PC-9 (cell line): ENCODE data around the gene INTS1. TPM values are rescaled to one million over a fixed set of nuclear protein-coding genes. Genes with fewer than 3 reads are reported as not detected.

Experiments
- BruUV-seq: library from RNA; stranded (reverse); fragments of 400-500 nt; replicated peaks from 2 replicates; lab custom pipeline; 2021; lab: Mats Ljungman, UMichigan
- CTCF ChIA-PET: fragments of 300-600 bp; sonication (Branson Sonifier 250); formaldehyde crosslinking; loops from one replicate; lab custom pipeline; 2022; ENCODE audit warnings: antibody characterized with exemption; lab: Charles Lee
- POLR2A ChIA-PET: fragments of 300-600 bp; sonication (Branson Sonifier 250); formaldehyde crosslinking; loops from one replicate; lab custom pipeline; 2022; ENCODE audit warnings: antibody characterized with exemption; ENCODE audit not compliant: unreplicated experiment; lab: Charles Lee
- DNase-seq, 2 experiments: peaks; one replicate each; pipeline versions ENCODE4 v3.0.0 to v3.0.0-alpha.2; 2015 to 2022; ENCODE audit warnings: mixed read lengths in 1 of 2
- H2AFZ ChIP-seq: fragments of 200-600 bp; sonication (generic); 2 replicates; pipeline ENCODE4 v1.8.1; 2017; ENCODE audit warnings: antibody characterized with exemption
- H3F3A ChIP-seq: fragments of 200-600 bp; sonication (generic); 2 replicates; pipeline ENCODE4 v1.8.1; 2017; ENCODE audit warnings: antibody characterized with exemption, mild to moderate bottlenecking, low read depth; ENCODE audit not compliant: insufficient read depth
- H3K27ac ChIP-seq: fragments of 200-600 bp; sonication (generic); 2 replicates; pipeline ENCODE4 v1.6.1; 2016; ENCODE audit warnings: mixed run types
- H3K27me3 ChIP-seq: fragments of 200-600 bp; sonication (generic); 2 replicates; pipeline ENCODE4 v1.6.1; 2016; ENCODE audit warnings: low read depth, mixed run types; ENCODE audit not compliant: insufficient read depth
- H3K36me3 ChIP-seq: fragments of 200-600 bp; sonication (generic); 2 replicates; pipeline ENCODE4 v1.6.1; 2016; ENCODE audit warnings: low read depth, mixed run types
- H3K4me1 ChIP-seq: fragments of 200-600 bp; sonication (generic); replicated peaks from 2 replicates; pipeline ENCODE4 v1.6.1; 2016; ENCODE audit warnings: mixed run types; ENCODE audit not compliant: insufficient read depth
- H3K4me2 ChIP-seq: fragments of 200-600 bp; sonication (generic); 2 replicates; pipeline ENCODE4 v1.6.1; 2017; ENCODE audit warnings: mixed run types
- H3K4me3 ChIP-seq: fragments of 200-600 bp; sonication (generic); 2 replicates; pipeline ENCODE4 v1.6.1; 2016; ENCODE audit warnings: mixed run types
- H3K79me2 ChIP-seq: fragments of 200-600 bp; sonication (generic); 2 replicates; pipeline ENCODE4 v1.6.1; 2017; ENCODE audit warnings: low read depth, mixed run types
- H3K9me2 ChIP-seq: fragments of 200-600 bp; sonication (generic); 2 replicates; pipeline ENCODE4 v1.8.1; 2017; ENCODE audit warnings: mild to moderate bottlenecking; ENCODE audit not compliant: insufficient read depth
- H3K9me3 ChIP-seq: fragments of 200-600 bp; sonication (generic); 2 replicates; pipeline ENCODE4 v1.8.1; 2016; ENCODE audit warnings: low read depth; ENCODE audit not compliant: insufficient read depth
- H4K20me1 ChIP-seq: fragments of 200-600 bp; sonication (generic); 2 replicates; pipeline ENCODE4 v1.8.1; 2017; ENCODE audit not compliant: insufficient read depth
- EZH2 ChIP-seq: fragments of 200-600 bp; sonication (generic); IDR thresholded peaks from 2 replicates; pipeline ENCODE4 v1.8.0; 2017; ENCODE audit warnings: antibody characterized with exemption, low read depth
- intact Hi-C: fragments of 100-400 bp; cut with micrococcal nuclease; formaldehyde crosslinking; loops from one replicate; pipeline ENCODE4 v1.10.0; 2022; ENCODE audit not compliant: unreplicated experiment
- total RNA-seq: library from RNA; stranded (reverse); gene quantifications from 2 replicates; pipeline ENCODE4 v1.2.3, GENCODE V29; 2021
- TF ChIP-seq, protein P1 (sequence below): fragments of 200-600 bp; sonication (generic); conservative IDR thresholded peaks from 2 replicates; pipeline ENCODE4 v1.6.1; 2017; ENCODE audit warnings: mixed run types, antibody characterized with exemption, mild to moderate bottlenecking, moderate library complexity

INTS1 gene
- total RNA-seq, 1 experiment from 2014 or later: 124 TPM

DNA sequence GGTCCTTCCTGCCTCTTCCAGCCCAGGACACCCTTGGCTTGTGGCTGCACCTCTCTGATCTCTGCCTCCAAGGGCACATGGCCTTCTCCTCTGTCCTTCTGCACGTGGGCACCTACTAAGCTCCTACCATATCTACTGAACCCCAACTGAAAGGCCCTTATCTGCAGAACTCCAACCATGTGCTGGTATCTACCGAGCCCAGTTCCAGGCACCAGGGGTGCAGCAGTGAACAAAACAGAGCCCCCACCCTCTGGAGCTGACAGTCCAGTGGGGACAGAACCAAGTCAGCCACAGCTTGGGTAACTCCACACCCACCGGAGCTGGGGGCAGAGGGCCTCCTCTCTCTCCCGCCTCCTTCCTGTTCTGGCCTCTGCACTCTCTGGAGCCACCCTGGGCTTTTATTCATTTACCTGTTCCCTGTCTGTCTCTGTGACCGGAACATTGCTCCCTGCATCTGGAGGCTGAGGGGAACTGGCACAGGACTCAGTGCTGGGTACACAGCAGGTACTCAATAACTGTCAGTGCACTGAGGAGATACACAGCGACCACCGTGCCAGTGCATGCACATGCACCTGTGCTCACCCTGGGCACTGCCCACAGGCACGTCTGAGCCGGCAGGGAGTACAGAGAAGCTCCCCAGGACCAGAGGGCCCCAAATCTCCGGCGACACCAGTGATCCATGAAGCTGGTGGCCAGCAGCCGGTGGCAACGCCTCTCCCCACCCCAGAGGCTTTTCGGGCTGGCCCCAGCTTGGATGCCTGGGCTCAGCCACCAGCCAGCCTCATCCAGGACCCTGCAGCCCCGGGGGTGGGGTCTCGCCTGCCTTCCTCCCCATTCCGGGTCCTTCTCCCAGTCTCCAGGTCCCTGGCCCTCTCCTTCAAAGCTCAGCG, 46.9 kb downstream of the INTS1 start:
- DNase-seq: no peak
- Histone ChIP-seq H3K36me3 (no peaks in the 10 kb centered on the region), H3K27ac (no peak overlapping the region), H4K20me1 (peaks cover 20% of the 10 kb centered on the region), H3F3A (peaks cover 34% of the 10 kb centered on the region), H3K27me3 (no peaks in the 10 kb centered on the region), H3K9me2 (no peaks in the 10 kb centered on the region), H3K4me1 (peaks cover 37% of the 10 kb centered on the region), H2AFZ (no peak overlapping the region), H3K79me2 (peaks cover 56% of the 10 kb centered on the region), H3K9me3 (no peaks in the 10 kb centered on the region), H3K4me3 (peak overlapping the region; percentile 97), H3K4me2 (peak overlapping the region; percentile 98)
- BruUV-seq: no TSS peak
- CTCF ChIA-PET: interaction anchor here (1.0 kb wide), 1 partner anchor 9 kb away, joined by 3 read pairs; no protein-coding TSS in a partner anchor
- intact Hi-C loops: loop anchor here (5.0 to 10.0 kb wide), 2 partner anchors 320 to 623 kb away; partner anchors contain the start of gene SUN1
- POLR2A ChIA-PET: interaction anchor here (0.6 kb wide), 1 partner anchor 1377 kb away, joined by 4 read pairs; no protein-coding TSS in a partner anchor
- TF ChIP-seq EZH2: no peak
- TF ChIP-seq, protein P1, sequence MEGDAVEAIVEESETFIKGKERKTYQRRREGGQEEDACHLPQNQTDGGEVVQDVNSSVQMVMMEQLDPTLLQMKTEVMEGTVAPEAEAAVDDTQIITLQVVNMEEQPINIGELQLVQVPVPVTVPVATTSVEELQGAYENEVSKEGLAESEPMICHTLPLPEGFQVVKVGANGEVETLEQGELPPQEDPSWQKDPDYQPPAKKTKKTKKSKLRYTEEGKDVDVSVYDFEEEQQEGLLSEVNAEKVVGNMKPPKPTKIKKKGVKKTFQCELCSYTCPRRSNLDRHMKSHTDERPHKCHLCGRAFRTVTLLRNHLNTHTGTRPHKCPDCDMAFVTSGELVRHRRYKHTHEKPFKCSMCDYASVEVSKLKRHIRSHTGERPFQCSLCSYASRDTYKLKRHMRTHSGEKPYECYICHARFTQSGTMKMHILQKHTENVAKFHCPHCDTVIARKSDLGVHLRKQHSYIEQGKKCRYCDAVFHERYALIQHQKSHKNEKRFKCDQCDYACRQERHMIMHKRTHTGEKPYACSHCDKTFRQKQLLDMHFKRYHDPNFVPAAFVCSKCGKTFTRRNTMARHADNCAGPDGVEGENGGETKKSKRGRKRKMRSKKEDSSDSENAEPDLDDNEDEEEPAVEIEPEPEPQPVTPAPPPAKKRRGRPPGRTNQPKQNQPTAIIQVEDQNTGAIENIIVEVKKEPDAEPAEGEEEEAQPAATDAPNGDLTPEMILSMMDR: no peak

DNA sequence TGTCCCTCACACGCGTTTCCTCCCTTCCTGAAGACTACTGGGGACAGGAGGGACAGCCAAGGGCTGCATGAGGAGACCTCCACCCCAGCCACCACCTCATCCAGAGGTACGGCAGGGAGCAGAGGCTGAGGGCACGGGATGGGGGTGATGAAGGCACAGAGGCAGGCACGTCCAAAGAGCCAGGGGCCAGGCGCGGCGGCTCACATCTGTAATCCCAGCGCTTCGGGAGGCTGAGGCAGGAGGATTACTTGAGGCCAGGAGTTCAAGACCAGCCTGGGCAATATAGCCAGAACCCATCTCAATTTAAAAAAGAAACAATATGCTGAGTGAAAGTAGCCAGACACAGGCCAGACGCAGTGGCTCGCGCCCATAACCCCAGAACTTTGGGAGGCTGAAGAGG, 48.2 kb downstream of the INTS1 start:
- POLR2A ChIA-PET: interaction anchor here (0.5 kb wide), 1 partner anchor 49 kb away, joined by 54 read pairs; no protein-coding TSS in a partner anchor
- H4K20me1 ChIP-seq: peaks cover 23% of the 10 kb centered on the region
- H3K27me3 ChIP-seq: no peaks in the 10 kb centered on the region
- no peaks in the 10 kb centered on the region for H3K9me2 ChIP-seq
- no TSS peak for BruUV-seq
- H2AFZ ChIP-seq: no peak overlapping the region
- H3K4me2 ChIP-seq: peak overlapping the region; percentile 85
- H3K9me3 ChIP-seq: no peaks in the 10 kb centered on the region
- peak overlapping the region; percentile 9; the same call in 1 of the 2 replicates for H3K4me3 ChIP-seq
- H3K79me2 ChIP-seq: peaks cover 61% of the 10 kb centered on the region
- no peaks in the 10 kb centered on the region for H3K36me3 ChIP-seq
- intact Hi-C loops: loop anchor here (1.0 to 10.0 kb wide), 3 partner anchors 103 to 621 kb away; partner anchors contain the start of gene SUN1
- peak overlapping the region; percentile 55 for H3K27ac ChIP-seq
- CTCF ChIA-PET: no interaction called here
- TF ChIP-seq, protein P1: no peak
- TF ChIP-seq EZH2: no peak
- H3F3A ChIP-seq: peaks cover 27% of the 10 kb centered on the region
- H3K4me1 ChIP-seq: peaks cover 31% of the 10 kb centered on the region
- no peak for DNase-seq

DNA sequence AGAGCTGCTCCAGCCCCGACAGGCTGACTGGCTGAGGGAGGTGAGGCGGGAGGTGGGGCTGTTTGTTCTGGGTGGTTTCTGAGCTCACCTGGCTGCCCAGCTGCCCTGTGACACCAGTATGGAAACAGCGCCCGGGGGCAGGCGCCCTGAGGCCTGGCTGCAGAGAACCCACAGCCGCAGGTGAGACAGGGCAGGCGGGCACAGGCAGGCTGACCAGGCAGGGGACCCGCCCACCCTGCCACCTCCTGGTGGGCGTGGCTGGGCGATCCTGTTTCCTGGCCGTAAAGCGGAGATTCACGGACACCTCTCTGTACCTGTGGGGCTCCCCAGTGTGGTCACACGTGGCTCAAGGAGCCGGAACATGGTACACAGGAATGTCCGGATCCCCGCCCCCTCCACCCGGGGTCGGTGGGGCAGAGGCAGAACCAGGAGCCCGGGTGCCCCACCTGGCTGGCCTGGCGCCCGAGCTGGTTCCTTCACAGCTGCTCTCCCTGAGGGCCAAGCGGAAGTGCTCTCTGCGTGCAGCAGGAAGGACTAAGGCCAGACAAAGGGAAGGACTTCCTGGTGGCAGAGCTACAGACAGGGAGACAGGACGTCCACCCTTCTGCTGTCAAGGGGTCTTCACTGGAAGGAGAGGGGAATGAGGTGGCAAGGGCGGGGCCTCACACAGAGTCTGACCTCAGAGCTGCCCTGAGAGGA, 48.8 kb downstream of the INTS1 start:
- peaks cover 25% of the 10 kb centered on the region for H3F3A ChIP-seq
- TF ChIP-seq, protein P1: no peak
- no peak for TF ChIP-seq EZH2
- no peak overlapping the region for H2AFZ ChIP-seq
- H3K27ac ChIP-seq: peak overlapping the region; percentile 55
- DNase-seq: peak; percentile 98 to 100
- peak overlapping the region; percentile 85 for H3K4me2 ChIP-seq
- ChIA-PET CTCF (interaction anchor here (0.5 to 1.1 kb wide), 2 partner anchors 23 to 705 kb away, joined by 3 to 5 read pairs; no protein-coding TSS in a partner anchor), POLR2A (interaction anchor here (0.5 to 1.0 kb wide), 4 partner anchors 11 to 623 kb away, joined by 3 to 54 read pairs (median 6); partner anchors contain the start of gene SUN1)
- BruUV-seq: no TSS peak
- H4K20me1 ChIP-seq: peaks cover 23% of the 10 kb centered on the region
- no peaks in the 10 kb centered on the region for H3K9me2 ChIP-seq
- intact Hi-C loops: loop anchor here (1.0 to 10.0 kb wide), 3 partner anchors 104 to 621 kb away; partner anchors contain the start of gene SUN1
- H3K79me2 ChIP-seq: peaks cover 61% of the 10 kb centered on the region
- H3K4me3 ChIP-seq: peak overlapping the region; percentile 38; the same call in 1 of the 2 replicates
- peaks cover 31% of the 10 kb centered on the region for H3K4me1 ChIP-seq
- H3K9me3 ChIP-seq: no peaks in the 10 kb centered on the region
- H3K36me3 ChIP-seq: no peaks in the 10 kb centered on the region
- H3K27me3 ChIP-seq: no peaks in the 10 kb centered on the region
